GM12865 (cell line): ENCODE results near the gene ACTN1.

ENCODE experiments used
- DNase-seq: peaks from one replicate; pipeline ENCODE4 v3.0.0; 2010; ENCODE audit warnings: low read depth
- H3K4me3 ChIP-seq: 2 replicates; pipeline ENCODE4 v1.5.1; 2011; ENCODE audit warnings: mild to moderate bottlenecking, low read depth, low read length, control low read depth
- TF ChIP-seq, protein P1 (sequence below): IDR thresholded peaks from 2 replicates; pipeline ENCODE4 v1.5.1; 2011; ENCODE audit warnings: low read length, control low read depth, low read depth, inconsistent platforms; ENCODE audit not compliant: insufficient read depth; ENCODE audit errors: missing control alignments

Gene ACTN1

DNA sequence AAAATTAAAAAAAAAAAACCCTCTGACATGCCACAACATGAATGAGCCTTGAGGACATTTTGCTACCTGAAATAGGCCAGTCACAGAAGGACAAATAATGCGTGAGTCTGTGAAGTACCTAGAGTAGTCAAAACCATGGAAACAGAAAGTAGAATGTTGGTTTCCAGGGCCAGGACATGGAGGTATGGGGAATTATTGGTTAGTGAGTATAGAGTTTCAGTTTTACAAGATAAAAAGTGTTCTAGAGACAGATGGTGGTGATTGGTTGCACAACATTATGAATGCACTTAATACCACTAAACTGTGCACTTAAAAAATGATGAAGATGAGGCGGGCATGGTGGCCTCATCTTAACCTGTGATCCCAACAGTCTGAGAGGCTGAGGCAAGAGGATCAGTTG lies 138.6 kb downstream of the ACTN1 start:
- DNase-seq, result peak; percentile 72
- TF ChIP-seq, protein P1, sequence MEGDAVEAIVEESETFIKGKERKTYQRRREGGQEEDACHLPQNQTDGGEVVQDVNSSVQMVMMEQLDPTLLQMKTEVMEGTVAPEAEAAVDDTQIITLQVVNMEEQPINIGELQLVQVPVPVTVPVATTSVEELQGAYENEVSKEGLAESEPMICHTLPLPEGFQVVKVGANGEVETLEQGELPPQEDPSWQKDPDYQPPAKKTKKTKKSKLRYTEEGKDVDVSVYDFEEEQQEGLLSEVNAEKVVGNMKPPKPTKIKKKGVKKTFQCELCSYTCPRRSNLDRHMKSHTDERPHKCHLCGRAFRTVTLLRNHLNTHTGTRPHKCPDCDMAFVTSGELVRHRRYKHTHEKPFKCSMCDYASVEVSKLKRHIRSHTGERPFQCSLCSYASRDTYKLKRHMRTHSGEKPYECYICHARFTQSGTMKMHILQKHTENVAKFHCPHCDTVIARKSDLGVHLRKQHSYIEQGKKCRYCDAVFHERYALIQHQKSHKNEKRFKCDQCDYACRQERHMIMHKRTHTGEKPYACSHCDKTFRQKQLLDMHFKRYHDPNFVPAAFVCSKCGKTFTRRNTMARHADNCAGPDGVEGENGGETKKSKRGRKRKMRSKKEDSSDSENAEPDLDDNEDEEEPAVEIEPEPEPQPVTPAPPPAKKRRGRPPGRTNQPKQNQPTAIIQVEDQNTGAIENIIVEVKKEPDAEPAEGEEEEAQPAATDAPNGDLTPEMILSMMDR, result no peak
- H3K4me3 ChIP-seq, result no peak overlapping the region

DNA sequence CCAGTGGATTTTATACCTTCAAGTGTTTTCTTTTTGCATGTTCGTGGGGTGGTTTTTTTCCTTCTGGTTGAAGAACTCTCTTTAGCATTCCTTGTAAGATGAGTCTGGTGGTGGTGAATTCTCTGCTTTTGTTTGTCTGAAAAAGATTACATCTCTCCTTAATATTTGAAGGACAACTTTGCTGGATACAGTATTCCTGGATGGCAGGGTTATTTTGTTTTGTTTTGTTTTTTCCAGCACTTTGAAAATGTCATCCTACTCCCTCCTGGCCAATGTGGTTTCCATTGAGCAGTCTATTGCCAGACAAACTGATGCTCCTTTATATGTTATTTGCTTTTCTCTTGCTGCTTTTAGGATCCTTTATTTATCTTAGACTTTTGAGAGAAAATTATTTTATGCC lies 143.0 kb downstream of the ACTN1 start:
- DNase-seq, result no peak
- H3K4me3 ChIP-seq, result no peak overlapping the region
- TF ChIP-seq, protein P1, result no peak

DNA sequence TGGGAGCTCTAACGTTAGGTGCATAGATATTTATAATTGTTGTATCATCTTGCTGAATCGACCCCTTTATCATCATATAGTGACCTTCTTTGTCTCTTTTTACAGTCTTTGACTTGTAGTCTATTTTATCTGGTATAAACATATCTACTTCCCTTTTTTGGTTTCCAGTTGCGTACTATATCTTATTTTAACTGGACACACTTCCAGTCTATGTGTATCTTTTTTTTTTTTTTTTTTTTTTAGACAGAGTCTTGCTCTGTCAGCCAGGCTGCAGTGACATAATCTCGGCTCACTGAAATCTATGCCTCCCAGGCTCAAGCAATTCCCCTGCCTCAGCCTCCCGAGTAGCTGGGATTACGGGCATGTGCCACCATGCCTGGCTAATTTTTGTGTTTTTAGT lies 144.3 kb downstream of the ACTN1 start:
- no peak for DNase-seq
- no peak overlapping the region for H3K4me3 ChIP-seq
- TF ChIP-seq, protein P1, result no peak

DNA sequence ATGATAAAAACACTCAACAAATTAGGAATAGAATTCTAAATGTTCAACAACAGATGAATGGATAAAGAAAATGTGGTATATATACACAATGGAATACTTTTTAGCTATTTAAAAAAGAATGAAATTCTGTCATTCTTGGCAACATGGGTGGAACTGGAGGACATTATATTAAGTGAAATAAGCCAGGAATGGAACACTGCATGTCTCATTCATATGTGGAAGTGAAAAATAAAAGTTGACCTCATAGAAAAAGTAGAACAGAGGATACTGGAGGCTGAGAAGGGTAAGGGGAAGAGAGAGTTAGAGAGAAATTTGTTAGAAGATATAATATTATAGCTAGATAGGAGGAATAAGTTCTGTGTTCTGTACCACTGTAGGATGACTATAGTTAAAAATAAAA lies 150.4 kb downstream of the ACTN1 start:
- DNase-seq, result no peak
- no peak overlapping the region for H3K4me3 ChIP-seq
- TF ChIP-seq, protein P1, result no peak

DNA sequence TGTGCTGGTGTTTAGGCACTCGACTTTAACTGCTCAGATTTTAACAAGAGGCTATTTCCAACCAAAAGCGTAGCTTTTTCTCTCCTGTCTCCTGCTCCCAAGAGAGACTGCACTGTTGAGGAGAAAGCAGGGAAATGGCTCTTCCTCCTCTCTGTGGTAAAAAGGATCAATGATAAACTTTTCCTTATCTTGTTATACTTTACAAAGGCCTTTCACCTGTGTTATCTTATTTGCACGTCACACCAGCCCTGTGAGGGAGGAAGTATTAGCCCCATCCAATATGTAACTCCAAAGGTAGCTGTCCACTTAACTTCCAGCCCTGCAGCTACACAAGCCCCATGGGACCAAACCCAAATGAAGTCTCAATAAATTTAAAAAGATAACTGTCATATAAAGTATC lies 153.4 kb downstream of the ACTN1 start:
- no peak overlapping the region for H3K4me3 ChIP-seq
- DNase-seq, result no peak
- TF ChIP-seq, protein P1, result no peak

DNA sequence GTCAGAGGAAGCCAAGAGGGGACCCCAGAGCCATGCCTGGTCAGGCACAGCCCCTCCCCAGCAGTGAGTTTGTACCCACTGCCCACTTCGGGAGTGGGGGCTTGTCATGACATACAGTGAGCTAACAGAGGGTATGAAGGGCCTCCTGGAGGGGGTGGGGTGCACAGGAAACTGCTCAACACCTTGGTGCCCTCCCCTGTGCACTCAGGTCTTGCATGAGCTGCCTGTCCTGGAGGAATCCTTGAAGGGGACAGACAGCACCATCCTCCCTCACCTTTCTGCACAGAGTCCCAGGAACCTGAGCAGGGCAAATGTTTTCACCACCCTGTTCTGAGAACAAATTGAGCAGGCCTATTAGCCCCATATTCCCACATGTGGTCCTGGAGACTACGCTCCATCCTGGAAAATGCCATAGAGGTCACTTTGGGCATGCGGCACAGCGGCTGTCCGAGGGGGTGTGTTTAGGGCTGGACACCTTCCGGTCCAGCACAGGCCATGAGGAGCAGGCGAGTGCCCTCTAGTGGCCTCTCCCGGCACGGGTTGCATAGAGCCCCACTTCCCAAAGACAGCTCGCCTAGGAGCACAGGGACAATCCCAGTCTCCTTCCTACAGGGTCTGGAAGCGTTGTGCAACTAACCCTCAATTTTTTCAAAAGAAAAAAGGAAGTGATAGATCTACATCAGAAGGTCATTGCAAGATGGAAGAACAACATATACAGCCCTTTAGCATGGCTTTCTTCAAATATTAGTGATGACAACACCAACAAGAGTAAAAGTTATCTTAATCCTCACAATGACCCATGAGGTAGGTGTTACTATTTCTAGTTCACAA lies 154.4 kb downstream of the ACTN1 start:
- DNase-seq, result peak; percentile 82
- H3K4me3 ChIP-seq, result no peak overlapping the region
- TF ChIP-seq, protein P1, result peak; percentile 97

DNA sequence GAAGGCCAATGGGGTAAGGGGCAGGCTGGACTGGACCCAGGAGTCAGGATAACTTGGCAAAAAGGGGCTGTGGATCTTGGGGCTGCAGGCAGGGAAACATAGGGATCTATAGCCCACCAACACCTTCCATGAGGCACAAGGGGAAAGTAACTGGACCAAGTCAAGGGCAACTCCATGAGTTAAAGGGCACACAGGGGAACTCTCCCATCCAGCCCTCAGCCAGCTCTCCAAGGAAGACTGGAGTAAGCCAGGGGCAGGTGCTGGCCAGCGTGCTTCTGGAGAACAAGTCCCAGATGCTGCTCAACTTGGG lies 154.9 kb downstream of the ACTN1 start:
- TF ChIP-seq, protein P1, result no peak
- DNase-seq, result no peak
- no peak overlapping the region for H3K4me3 ChIP-seq
